Lower lobe of right lung (tissue), 2 donors: ENCODE data around the gene STIMATE. TPM values are rescaled to one million over a fixed set of nuclear protein-coding genes. Genes with fewer than 3 reads are reported as not detected.

Source experiments
- ATAC-seq, 2 donors: fragments of 200-7000 bp; cut with Tn5 transposase; one replicate each; pipeline ENCODE4 v1.9.1; 2020 to 2022; ENCODE audit warnings: mild to moderate bottlenecking in 2 of 2, moderate library complexity in 2 of 2
- DNase-seq: peaks from one replicate; pipeline ENCODE4 v3.0.0-alpha.2; 2020
- H3K27ac ChIP-seq: fragments of 200-600 bp; one replicate; pipeline ENCODE4 v1.8.0; 2022
- H3K27me3 ChIP-seq: fragments of 200-600 bp; one replicate; pipeline ENCODE4 v1.8.0; 2022; ENCODE audit warnings: low read depth
- H3K36me3 ChIP-seq: fragments of 200-600 bp; one replicate; pipeline ENCODE4 v1.8.0; 2022; ENCODE audit warnings: mild to moderate bottlenecking
- H3K4me1 ChIP-seq: fragments of 200-600 bp; one replicate; pipeline ENCODE4 v1.8.0; 2022
- H3K4me3 ChIP-seq: fragments of 200-600 bp; one replicate; pipeline ENCODE4 v1.8.0; 2022; ENCODE audit warnings: mild to moderate bottlenecking
- H3K9me3 ChIP-seq: fragments of 200-600 bp; one replicate; pipeline ENCODE4 v1.8.0; 2022
- CTCF ChIP-seq: fragments of 200-600 bp; IDR thresholded peaks from one replicate; pipeline ENCODE4 v1.8.0; 2022; ENCODE audit warnings: antibody characterized with exemption, mild to moderate bottlenecking
- intact Hi-C: fragments of 100-400 bp; cut with DNase I; formaldehyde crosslinking; loops from one replicate; pipeline ENCODE4 v1.11.0; 2022
- total RNA-seq: library from RNA; stranded (reverse); fragmentation: NEBNext Ultra II Directional; extraction: Animal tissue kit (Norgen Biotek cat#: 25700); gene quantifications from one replicate; pipeline ENCODE4 v1.2.1, GENCODE V29; 2021
- donor health status: DM: no; HTN: yes; CAD: no; lungs with severe emphysema.

STIMATE gene
- total RNA-seq, 1 donor from 2014 or later, result 42.4 TPM

- peaks cover 7% of the 10 kb centered on the region for H3K36me3 ChIP-seq
- no peaks in the 10 kb centered on the region for H3K27me3 ChIP-seq
- DNase-seq (no peak), ATAC-seq (no peak)
- H3K4me1 ChIP-seq, result no peaks in the 10 kb centered on the region
- no peak for TF ChIP-seq CTCF
- no peaks in the 10 kb centered on the region for H3K9me3 ChIP-seq
- intact Hi-C loops, result no loop called here
- no peak overlapping the region for H3K27ac ChIP-seq
- H3K4me3 ChIP-seq, result no peak overlapping the region
Observed at GRCh38 chr3:52859686-52860423, 37.5 kb downstream of the STIMATE start.

GRCh38 chr3:52857864-52858263 is 39.5 kb downstream of the STIMATE start:
- DNase-seq (no peak), ATAC-seq (no peak)
- no peaks in the 10 kb centered on the region for H3K4me1 ChIP-seq
- H3K9me3 ChIP-seq, result no peaks in the 10 kb centered on the region
- peaks cover 21% of the 10 kb centered on the region for H3K36me3 ChIP-seq
- TF ChIP-seq CTCF, result no peak
- H3K4me3 ChIP-seq, result no peak overlapping the region
- no peak overlapping the region for H3K27ac ChIP-seq
- H3K27me3 ChIP-seq, result no peaks in the 10 kb centered on the region
- intact Hi-C loops, result no loop called here

- H3K9me3 ChIP-seq, result no peaks in the 10 kb centered on the region
- intact Hi-C loops, result no loop called here
- TF ChIP-seq CTCF, result no peak
- no peak for DNase-seq
- no peak for ATAC-seq
- no peaks in the 10 kb centered on the region for H3K4me1 ChIP-seq
- no peaks in the 10 kb centered on the region for H3K27me3 ChIP-seq
- no peak overlapping the region for H3K4me3 ChIP-seq
- H3K27ac ChIP-seq, result no peak overlapping the region
- H3K36me3 ChIP-seq, result peaks cover 26% of the 10 kb centered on the region
Observed at GRCh38 chr3:52857133-52857532, 40.2 kb downstream of the STIMATE start.

- H3K4me3 ChIP-seq, result no peak overlapping the region
- DNase-seq (no peak), ATAC-seq (no peak)
- H3K4me1 ChIP-seq, result no peaks in the 10 kb centered on the region
- no peak overlapping the region for H3K27ac ChIP-seq
- TF ChIP-seq CTCF, result no peak
- no peaks in the 10 kb centered on the region for H3K27me3 ChIP-seq
- no peaks in the 10 kb centered on the region for H3K9me3 ChIP-seq
- peaks cover 31% of the 10 kb centered on the region for H3K36me3 ChIP-seq
- intact Hi-C loops, result no loop called here
Observed at GRCh38 chr3:52856666-52857065, 40.7 kb downstream of the STIMATE start.

GRCh38 chr3:52854013-52854412 is 43.3 kb downstream of the STIMATE start:
- H3K9me3 ChIP-seq, result no peaks in the 10 kb centered on the region
- intact Hi-C loops, result no loop called here
- no peak overlapping the region for H3K4me3 ChIP-seq
- H3K27ac ChIP-seq, result no peak overlapping the region
- H3K4me1 ChIP-seq, result no peaks in the 10 kb centered on the region
- no peaks in the 10 kb centered on the region for H3K27me3 ChIP-seq
- no peak for DNase-seq
- no peak for TF ChIP-seq CTCF
- no peak for ATAC-seq
- H3K36me3 ChIP-seq, result peaks cover 51% of the 10 kb centered on the region
